G401 (cell line): ENCODE data around the gene KLHL26. TPM values are rescaled to one million over a fixed set of nuclear protein-coding genes. Genes with fewer than 3 reads are reported as not detected.
A peak's percentile ranks its signal among the peaks of the same experiment; 100 is the strongest.

ENCODE experiments used
- DNase-seq: peaks from one replicate; pipeline ENCODE4 v3.0.0-alpha.2; 2015; ENCODE audit warnings: low spot score
- in situ Hi-C: cut with HindIII; loops from 2 replicates; pipeline ENCODE4 v1.10.0; 2016; ENCODE audit warnings: low sequenced_read_pairs, mixed read lengths
- total RNA-seq: library from RNA; depleted of rRNA; stranded (reverse); fragments of >200 nt; shearing (Covaris generic); gene quantifications from 2 replicates; pipeline ENCODE4 v1.2.3, GENCODE V29; 2014

The KLHL26 gene
- total RNA-seq, 1 experiment from 2014 or later = 8.3 TPM

DNA sequence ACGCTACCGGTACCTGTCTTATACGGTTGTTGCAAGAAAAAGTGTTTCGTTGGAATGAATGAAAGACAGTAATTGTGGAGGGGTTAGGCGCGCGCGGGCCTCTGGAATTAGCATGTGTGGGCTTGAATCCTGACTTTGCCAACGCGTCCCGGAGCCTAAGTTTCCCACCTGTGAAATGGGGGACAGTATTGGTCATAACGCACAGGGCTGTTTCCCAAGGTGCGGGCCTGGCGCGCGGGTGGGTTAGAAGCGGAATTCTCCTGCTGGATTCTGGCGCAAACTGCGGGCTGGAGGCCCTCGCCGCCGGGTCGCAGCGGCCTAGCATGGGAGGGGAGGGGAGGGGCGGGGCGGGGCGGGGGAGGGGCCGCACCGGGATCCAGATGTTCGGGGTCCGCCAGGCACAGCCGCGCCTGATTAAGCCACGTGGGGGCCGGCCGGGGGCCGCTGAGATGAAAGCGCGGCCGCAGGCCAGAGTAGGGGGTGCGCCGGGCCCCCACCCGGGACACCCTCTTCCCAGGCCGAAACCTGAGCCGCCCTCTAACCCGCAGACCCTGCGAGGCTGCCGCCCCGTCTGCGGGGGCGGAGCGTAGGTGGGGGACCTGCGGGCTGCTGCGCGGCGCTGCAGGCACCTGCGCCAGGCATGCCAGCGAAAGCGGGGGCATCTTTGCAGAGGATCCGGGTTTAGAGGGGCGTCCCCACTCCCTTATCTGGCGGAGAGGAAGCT is 25.3 kb upstream of the KLHL26 start:
- DNase-seq = no peak
- in situ Hi-C loops = no loop called here

- in situ Hi-C loops = no loop called here
- no peak for DNase-seq
Observed at GRCh38 chr19:18612051-18612771, 24.6 kb upstream of the KLHL26 start.

DNA sequence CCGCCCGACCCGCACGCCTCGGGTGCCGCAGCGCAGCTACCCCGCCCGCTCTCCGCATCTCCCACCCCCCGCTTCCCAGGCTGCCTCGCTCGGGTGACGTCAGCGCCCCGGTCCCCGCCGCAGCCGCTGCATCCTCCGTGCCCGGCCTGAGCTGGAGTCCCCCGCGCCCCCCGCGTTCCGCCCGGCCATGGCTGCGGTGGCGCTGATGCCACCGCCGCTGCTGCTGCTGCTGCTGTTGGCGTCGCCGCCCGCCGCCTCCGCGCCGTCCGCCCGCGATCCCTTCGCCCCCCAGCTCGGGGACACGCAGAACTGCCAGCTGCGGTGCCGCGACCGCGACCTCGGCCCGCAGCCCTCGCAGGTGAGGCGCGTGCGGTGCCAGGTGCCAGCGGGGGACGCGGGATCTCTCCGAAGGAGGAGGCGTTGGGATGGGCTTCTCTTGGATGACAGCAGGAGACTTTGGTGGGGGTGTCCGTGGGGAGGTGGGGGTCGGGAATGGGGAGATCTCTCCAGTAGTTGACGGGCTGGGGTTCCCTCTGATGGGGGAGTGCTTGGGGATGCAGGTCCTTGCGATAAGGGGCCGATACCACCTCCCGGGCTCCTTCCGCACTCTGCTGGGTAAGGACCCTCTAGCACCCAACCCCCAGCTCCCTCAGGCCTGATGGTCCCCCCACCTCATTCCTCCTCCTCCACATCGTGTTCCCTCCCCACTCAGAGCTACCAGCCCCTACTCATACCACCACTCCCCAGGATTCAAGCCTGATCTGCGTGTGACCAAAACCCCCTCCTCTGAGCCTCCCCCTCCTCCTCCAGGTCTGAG is 23.8 kb upstream of the KLHL26 start, which contains the start of gene TMEM59L:
Gene TMEM59L (plus strand): TSS at position 99 of the 817 bp plus-strand sequence. CDS start 89 bp downstream, at position 188.
- peak; percentile 58 for DNase-seq
- in situ Hi-C loops = no loop called here

- DNase-seq = peak; percentile 46
- in situ Hi-C loops = no loop called here
Observed at GRCh38 chr19:18613589-18614234, 23.1 kb upstream of the KLHL26 start.

DNA sequence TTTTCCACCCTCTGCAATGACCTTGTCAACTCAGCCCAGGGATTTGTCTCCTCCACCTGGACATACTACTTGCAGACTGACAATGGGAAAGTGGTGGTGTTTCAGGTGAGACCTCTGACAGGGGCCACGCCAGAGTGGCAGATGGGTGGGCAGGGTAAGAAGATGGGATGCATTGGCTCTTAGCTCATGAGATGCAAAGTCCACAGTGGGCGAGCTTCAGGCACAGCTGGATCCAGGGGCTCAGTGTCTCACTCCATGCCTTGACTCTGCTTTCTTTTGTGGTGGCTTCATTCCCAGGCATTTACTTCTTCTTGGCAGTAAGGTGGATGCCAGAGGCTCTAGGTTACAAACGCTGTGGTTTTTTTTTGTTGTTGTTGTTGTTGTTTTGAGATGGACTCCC is 20.8 kb upstream of the KLHL26 start:
- DNase-seq = no peak
- in situ Hi-C loops = no loop called here

GRCh38 chr19:18617562-18617961 is 19.3 kb upstream of the KLHL26 start:
- in situ Hi-C loops = no loop called here
- no peak for DNase-seq

DNA sequence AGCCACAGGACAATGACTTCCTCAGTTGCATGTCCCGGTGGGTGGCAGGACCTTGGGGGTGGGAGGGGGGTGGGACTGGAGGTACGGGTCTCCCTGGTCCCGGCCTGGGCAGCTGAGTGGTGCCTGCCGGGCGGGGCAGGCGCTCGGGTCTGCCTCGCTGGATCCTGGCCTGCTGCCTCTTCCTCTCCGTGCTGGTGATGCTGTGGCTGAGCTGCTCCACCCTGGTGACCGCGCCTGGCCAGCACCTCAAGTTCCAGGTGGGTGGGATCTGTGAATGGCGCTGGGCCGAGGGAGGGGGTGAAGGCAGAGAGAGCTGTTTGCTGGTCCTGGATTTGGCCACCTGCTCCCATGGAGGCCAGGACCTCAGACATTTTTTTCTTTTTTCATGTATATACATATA is 18.6 kb upstream of the KLHL26 start:
- in situ Hi-C loops = no loop called here
- DNase-seq = no peak

- no peak for DNase-seq
- in situ Hi-C loops = no loop called here
Observed at GRCh38 chr19:18620311-18620710, 16.5 kb upstream of the KLHL26 start.

DNA sequence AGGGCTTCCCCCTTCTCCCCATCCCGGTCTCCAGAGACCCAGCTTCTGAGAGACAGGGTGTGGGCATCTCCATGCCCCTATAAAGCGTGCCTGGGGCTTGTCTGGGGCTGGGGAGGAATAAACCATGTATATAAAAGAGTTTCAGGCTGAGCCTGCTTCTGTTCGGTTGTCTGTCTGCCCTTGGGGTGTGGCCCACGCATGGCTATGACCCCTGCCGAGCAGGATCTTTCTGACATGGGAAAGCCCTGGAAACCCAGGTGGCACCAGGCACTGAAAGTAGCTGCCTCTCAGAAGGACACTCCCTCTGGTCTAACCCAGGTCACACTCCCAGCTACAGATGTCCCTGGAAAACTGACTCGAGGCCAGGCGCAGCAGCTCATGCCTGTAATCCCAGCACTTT is 15.9 kb upstream of the KLHL26 start:
- in situ Hi-C loops = no loop called here
- no peak for DNase-seq

- in situ Hi-C loops = no loop called here
Observed at GRCh38 chr19:18626906-18627305, 9.9 kb upstream of the KLHL26 start.

GRCh38 chr19:18629166-18630088 is 7.4 kb upstream of the KLHL26 start:
- DNase-seq = no peak
- in situ Hi-C loops = no loop called here

More at GRCh38 chr19:18626906-18627305, 9.9 kb upstream of the KLHL26 start:
- DNase-seq = no peak

DNA sequence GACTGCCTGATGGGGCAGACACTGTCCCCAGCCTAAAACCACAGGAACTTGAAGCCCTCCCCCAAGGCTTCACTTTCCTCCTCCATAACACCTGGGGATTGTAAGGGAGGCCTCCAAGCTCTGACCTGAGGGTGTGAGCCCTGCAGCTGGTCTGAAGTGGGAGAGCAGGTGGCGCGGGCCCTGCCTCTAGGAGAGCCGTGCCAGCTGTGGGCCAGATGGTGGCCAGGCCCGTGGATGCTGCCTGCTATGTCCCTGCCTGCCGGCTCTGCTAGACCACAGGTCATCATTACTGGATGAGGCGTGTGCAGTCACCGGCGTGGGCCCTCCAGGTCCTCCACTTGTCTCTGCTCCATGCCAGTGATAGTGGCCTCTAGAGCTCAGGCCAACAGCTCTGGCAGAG is 3.5 kb upstream of the KLHL26 start:
- in situ Hi-C loops = no loop called here
- no peak for DNase-seq

DNA sequence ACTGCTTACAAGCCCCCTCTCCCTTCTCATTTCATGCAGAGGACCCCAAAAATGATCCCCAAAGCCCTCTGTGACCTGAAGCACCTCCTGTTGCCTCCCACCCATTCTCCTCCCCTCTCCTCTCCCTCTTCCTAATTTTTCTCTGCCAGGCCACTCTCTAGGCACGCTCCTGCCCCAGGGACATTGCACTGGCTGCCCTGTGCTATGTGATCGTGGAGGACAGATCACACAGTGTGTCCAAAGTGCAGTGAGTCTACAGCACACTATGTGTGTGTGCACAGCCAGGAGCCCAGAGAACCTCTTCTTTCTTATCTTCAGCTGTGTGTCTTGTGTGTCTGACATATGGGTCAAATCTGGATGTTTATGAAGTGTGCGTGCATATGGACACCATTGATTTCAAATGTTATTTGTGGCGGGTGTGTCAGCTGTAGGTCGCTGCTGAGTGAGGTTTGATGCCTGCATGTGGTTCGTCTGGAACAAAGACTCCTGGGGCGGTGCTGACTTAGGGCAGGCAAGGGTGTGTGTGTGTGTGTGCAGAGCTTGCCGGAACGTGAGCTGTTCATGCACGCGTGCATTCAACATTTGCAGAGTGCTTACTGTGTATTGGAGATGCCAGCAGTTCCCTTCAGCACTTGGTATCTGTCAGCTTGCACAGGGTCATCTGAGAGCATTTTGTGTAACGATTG is 2.1 kb upstream of the KLHL26 start:
- in situ Hi-C loops = no loop called here
- no peak for DNase-seq

DNA sequence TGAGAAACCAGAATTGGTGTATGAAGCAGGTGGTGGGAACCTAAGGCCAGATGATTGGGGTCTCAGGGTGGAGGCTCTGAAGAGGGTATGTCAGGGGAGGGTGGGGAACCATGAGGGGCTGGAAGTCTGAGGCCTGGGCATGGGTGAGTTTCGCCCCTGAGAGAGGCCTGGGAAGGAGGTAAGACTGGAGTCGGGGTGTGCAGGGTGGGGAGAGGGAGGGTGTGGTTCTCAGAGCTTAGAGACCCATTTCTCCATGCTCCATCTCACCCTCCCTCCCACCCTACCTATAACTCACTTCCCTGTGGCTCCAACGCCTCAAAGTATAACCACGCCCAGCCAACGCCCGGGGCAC is 1.0 kb upstream of the KLHL26 start:
- in situ Hi-C loops = no loop called here
- no peak for DNase-seq

DNA sequence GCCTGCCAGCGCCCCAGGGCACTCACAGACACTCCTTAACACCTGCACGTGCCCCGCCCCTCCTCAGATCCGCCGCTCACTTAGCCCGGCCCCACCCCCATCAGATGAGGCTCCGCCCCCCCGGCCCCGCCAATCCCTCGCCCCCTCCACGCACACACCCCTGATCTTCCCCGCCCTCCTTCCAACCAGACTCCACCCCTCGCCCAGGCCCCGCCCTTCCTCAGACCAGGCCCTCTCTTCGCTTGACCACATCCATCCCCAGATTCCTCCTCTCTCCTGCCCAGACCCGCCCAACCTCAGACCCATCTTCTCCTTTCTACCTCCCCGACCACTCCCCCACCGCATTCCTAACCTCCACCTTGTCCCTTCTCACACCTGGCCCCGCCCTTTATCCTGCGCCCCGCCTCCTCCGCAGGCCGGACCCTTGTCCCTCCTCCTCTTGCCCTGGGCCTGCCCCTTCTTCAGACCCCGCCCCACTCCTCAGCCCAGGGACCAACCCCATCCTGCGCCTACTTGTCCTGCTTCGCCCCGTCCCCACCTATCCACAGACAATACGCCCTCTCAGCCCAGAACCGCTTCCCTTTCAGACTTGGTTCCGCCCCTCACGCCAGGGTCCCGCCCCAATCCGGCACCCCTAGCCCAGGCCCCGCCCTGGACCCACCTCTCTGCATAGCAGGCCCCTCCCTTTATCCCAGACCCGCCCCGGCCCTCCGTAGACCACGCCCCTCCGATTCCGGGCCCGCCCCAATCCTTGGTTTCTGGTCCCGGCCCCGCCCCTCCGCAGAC is 452 bp upstream of the KLHL26 start:
- in situ Hi-C loops = no loop called here
- DNase-seq = peak; percentile 96

DNA sequence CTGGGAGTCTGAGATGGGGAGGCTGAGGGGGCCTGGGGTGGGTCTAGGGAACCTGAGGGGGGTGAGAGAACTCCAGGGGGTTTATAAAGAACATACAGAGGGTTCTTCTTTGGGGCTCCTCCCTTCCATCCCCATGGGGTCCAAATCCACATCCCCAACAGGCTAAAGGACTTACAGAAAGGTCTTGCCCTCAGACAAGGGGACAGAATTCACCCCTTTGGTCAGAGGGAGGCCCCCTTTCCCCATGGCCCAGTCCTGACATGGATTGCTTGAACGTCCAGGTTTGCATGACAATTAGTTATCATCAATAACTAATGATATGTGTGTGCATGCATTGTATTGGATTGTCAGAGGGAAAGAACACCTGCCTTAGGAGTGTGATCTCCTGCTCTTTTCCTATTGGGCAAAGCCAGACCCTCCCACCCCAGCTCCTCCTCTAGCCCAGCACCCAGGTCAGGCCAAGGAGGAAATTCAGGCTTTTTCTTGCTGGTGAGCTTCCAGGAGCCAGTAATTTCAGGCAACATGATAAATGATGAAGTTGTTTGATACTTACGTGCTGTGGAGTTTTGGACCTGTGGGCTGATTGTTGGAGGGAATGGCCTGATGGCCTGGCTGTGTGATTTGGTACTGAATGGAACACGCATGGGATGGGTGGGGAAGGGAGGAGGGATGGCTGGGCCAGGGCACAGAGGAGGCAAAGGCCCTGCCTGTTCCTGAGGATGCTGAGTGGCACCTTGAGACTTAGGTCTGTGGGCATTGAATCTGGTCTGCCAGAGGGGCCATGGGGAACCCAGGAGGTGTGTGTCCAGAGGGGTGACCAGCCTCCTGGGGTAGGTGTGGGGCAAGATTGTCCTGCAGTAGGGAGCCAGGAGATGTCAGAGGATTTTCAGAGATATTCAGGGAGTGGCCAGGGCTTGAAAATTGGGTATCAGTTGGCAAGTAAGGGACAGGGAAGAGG is 1.1 kb downstream of the KLHL26 start:
- DNase-seq = peak; percentile 67

More for the DNA sequence above, 1.1 kb downstream of the KLHL26 start:
- in situ Hi-C loops = no loop called here
